ENCODE results near the gene SLC35C1.
"Not testable (repeated sequence)": the region's sequence is repeated elsewhere in the genome, so short reads cannot be mapped to it uniquely, and the experiment has no call there.

Gene SLC35C1

GRCh38 chr11:45807792-45808238 lies 2.9 kb downstream of the SLC35C1 start:
- no peak for TF ChIP-seq CTCF (IDR thresholded peaks at IDR 0.05)
- intact Hi-C loops (cut with DNase I; ENCODE audit: low total_unique reads), result no loop called here
- H3K4me1 ChIP-seq, result peaks cover 0 to 55% (median 31%) of the 10 kb centered on the region in 4 donors
- peaks cover 8 to 50% (median 36%) of the 10 kb centered on the region in 3 donors for H3K36me3 ChIP-seq
- peak in 1 of 2 donors; percentile 39 for DNase-seq
- no peaks in the 10 kb centered on the region for H3K9me3 ChIP-seq
- H3K27ac ChIP-seq, result no peak overlapping the region
- no peaks in the 10 kb centered on the region for H3K27me3 ChIP-seq
- peak overlapping the region in 1 of 2 donors; percentile 4 for H3K4me3 ChIP-seq

GRCh38 chr11:45808427-45808826 lies 3.5 kb downstream of the SLC35C1 start:
- H3K27me3 ChIP-seq; H3K27ac ChIP-seq; H3K4me3 ChIP-seq; H3K9me3 ChIP-seq; intact Hi-C loops (cut with DNase I; ENCODE audit: low total_unique reads): not testable (repeated sequence)
- peak in 1 of 2 donors; percentile 52 for DNase-seq
- Histone ChIP-seq H3K4me1 (peaks cover 0 to 55% (median 31%) of the 10 kb centered on the region in 4 donors), H3K36me3 (peaks cover 8 to 50% (median 36%) of the 10 kb centered on the region in 3 donors)

GRCh38 chr11:45809456-45810395 lies 4.8 kb downstream of the SLC35C1 start:
- DNase-seq, result peak in 1 of 2 donors; percentile 59
- no peak for TF ChIP-seq CTCF (IDR thresholded peaks at IDR 0.05)
- no peaks in the 10 kb centered on the region for H3K27me3 ChIP-seq
- no peak overlapping the region for H3K4me3 ChIP-seq
- no peak overlapping the region for H3K27ac ChIP-seq
- peaks cover 0 to 49% (median 31%) of the 10 kb centered on the region in 4 donors for H3K4me1 ChIP-seq
- intact Hi-C loops (cut with DNase I; ENCODE audit: low total_unique reads), result no loop called here
- peaks cover 8 to 50% (median 36%) of the 10 kb centered on the region in 3 donors for H3K36me3 ChIP-seq
- no peaks in the 10 kb centered on the region for H3K9me3 ChIP-seq

- no peak for TF ChIP-seq CTCF (IDR thresholded peaks at IDR 0.05)
- Histone ChIP-seq H3K9me3 (no peaks in the 10 kb centered on the region), H3K36me3 (peaks cover 8 to 50% (median 36%) of the 10 kb centered on the region in 3 donors), H3K27ac (no peak overlapping the region), H3K27me3 (no peaks in the 10 kb centered on the region), H3K4me1 (peaks cover 0 to 44% (median 29%) of the 10 kb centered on the region in 4 donors), H3K4me3 (no peak overlapping the region)
- intact Hi-C loops (cut with DNase I; ENCODE audit: low total_unique reads), result no loop called here
- peak in 1 of 2 donors; percentile 63 for DNase-seq
Measured at GRCh38 chr11:45810431-45811108, 5.6 kb downstream of the SLC35C1 start.

- no peak for DNase-seq
- Histone ChIP-seq H3K27ac (no peak overlapping the region), H3K36me3 (peaks cover 8 to 50% (median 36%) of the 10 kb centered on the region in 3 donors), H3K27me3 (no peaks in the 10 kb centered on the region), H3K4me1 (peaks cover 0 to 39% (median 24%) of the 10 kb centered on the region in 4 donors), H3K4me3 (no peak overlapping the region), H3K9me3 (no peaks in the 10 kb centered on the region)
- intact Hi-C loops (cut with DNase I; ENCODE audit: low total_unique reads), result no loop called here
- TF ChIP-seq CTCF (IDR thresholded peaks at IDR 0.05), result no peak
Measured at GRCh38 chr11:45811109-45811435, 6.1 kb downstream of the SLC35C1 start.

Measured in tibial artery (tissue), 4 donors.